Measurements from ENCODE around the gene SLC7A8.

SLC7A8 gene

GRCh38 chr14:23164250-23164649 lies 19.2 kb downstream of the SLC7A8 start:
- TF ChIP-seq TAF1 (IDR thresholded peaks at IDR 0.05; ENCODE audit: low read depth), result no peak
- no peak for TF ChIP-seq FOXM1 (IDR thresholded peaks at IDR 0.05; ENCODE audit: borderline replicate concordance, low read depth)
- TF ChIP-seq EP300 (IDR thresholded peaks at IDR 0.05; ENCODE audit: borderline replicate concordance), result no peak

- TF ChIP-seq YY1 (IDR thresholded peaks at IDR 0.05; ENCODE audit: low read depth) (no peak), CREB1 (IDR thresholded peaks at IDR 0.05; ENCODE audit: low read depth) (no peak), RAD21 (IDR thresholded peaks at IDR 0.05; ENCODE audit: low read depth) (no peak), EGR1 (IDR thresholded peaks at IDR 0.05) (no peak), TCF12 (IDR thresholded peaks at IDR 0.05; ENCODE audit: low read depth) (no peak), ZBTB7A (IDR thresholded peaks at IDR 0.05; ENCODE audit: low read depth) (no peak), EP300 (IDR thresholded peaks at IDR 0.05; ENCODE audit: borderline replicate concordance) (no peak), REST (IDR thresholded peaks at IDR 0.05; ENCODE audit: low read depth) (no peak)
Measured at GRCh38 chr14:23163830-23164229, 19.6 kb downstream of the SLC7A8 start.

- no peak for TF ChIP-seq TAF1 (IDR thresholded peaks at IDR 0.05; ENCODE audit: low read depth)
- no peak for TF ChIP-seq ZBTB7A (IDR thresholded peaks at IDR 0.05; ENCODE audit: low read depth)
Measured at GRCh38 chr14:23162800-23163199, 20.7 kb downstream of the SLC7A8 start.

GRCh38 chr14:23162005-23162404 lies 21.5 kb downstream of the SLC7A8 start:
- TF ChIP-seq CEBPB (IDR thresholded peaks at IDR 0.05) (no peak), EP300 (IDR thresholded peaks at IDR 0.05; ENCODE audit: borderline replicate concordance) (no peak), RAD21 (IDR thresholded peaks at IDR 0.05; ENCODE audit: low read depth) (no peak), USF1 (IDR thresholded peaks at IDR 0.05) (no peak), TCF12 (IDR thresholded peaks at IDR 0.05; ENCODE audit: low read depth) (no peak), EGR1 (IDR thresholded peaks at IDR 0.05) (no peak), FOXM1 (IDR thresholded peaks at IDR 0.05; ENCODE audit: borderline replicate concordance, low read depth) (no peak), REST (IDR thresholded peaks at IDR 0.05; ENCODE audit: low read depth) (no peak), MAX (IDR thresholded peaks at IDR 0.05) (no peak), YY1 (IDR thresholded peaks at IDR 0.05; ENCODE audit: low read depth) (no peak), ZBTB7A (IDR thresholded peaks at IDR 0.05; ENCODE audit: low read depth) (no peak), NFIC (IDR thresholded peaks at IDR 0.05) (no peak), TAF1 (IDR thresholded peaks at IDR 0.05; ENCODE audit: low read depth) (no peak), CREB1 (IDR thresholded peaks at IDR 0.05; ENCODE audit: low read depth) (no peak), TEAD4 (IDR thresholded peaks at IDR 0.05) (no peak)

- TF ChIP-seq CREB1 (IDR thresholded peaks at IDR 0.05; ENCODE audit: low read depth) (no peak), EP300 (IDR thresholded peaks at IDR 0.05; ENCODE audit: borderline replicate concordance) (no peak)
Measured at GRCh38 chr14:23160924-23161522, 22.4 kb downstream of the SLC7A8 start.

GRCh38 chr14:23159532-23159931 lies 23.9 kb downstream of the SLC7A8 start:
- TF ChIP-seq CEBPB (IDR thresholded peaks at IDR 0.05) (no peak), FOXM1 (IDR thresholded peaks at IDR 0.05; ENCODE audit: borderline replicate concordance, low read depth) (no peak), EP300 (IDR thresholded peaks at IDR 0.05; ENCODE audit: borderline replicate concordance) (no peak), MAX (IDR thresholded peaks at IDR 0.05) (no peak), RAD21 (IDR thresholded peaks at IDR 0.05; ENCODE audit: low read depth) (no peak), USF1 (IDR thresholded peaks at IDR 0.05) (no peak), YY1 (IDR thresholded peaks at IDR 0.05; ENCODE audit: low read depth) (no peak), ZBTB7A (IDR thresholded peaks at IDR 0.05; ENCODE audit: low read depth) (no peak)

- TF ChIP-seq USF1 (IDR thresholded peaks at IDR 0.05), result no peak
- TF ChIP-seq CREB1 (IDR thresholded peaks at IDR 0.05; ENCODE audit: low read depth), result no peak
- TF ChIP-seq EP300 (IDR thresholded peaks at IDR 0.05; ENCODE audit: borderline replicate concordance), result no peak
- TF ChIP-seq TCF12 (IDR thresholded peaks at IDR 0.05; ENCODE audit: low read depth), result no peak
- no peak for TF ChIP-seq MAX (IDR thresholded peaks at IDR 0.05)
- no peak for TF ChIP-seq EGR1 (IDR thresholded peaks at IDR 0.05)
- TF ChIP-seq REST (IDR thresholded peaks at IDR 0.05; ENCODE audit: low read depth), result no peak
Measured at GRCh38 chr14:23158779-23159178, 24.7 kb downstream of the SLC7A8 start.

All from Ishikawa (cell line).